Activated CD4-positive, alpha-beta T cell treated with anti-CD3 and anti-CD28 coated beads, Interleukin-2, amount 50 U/mL, for 48 hours (primary cell): ENCODE measurements around the gene STARD13.

ENCODE experiments used
- DNase-seq, 2 experiments: peaks; one replicate each; pipeline ENCODE4 v3.0.0-alpha.2; 2020

STARD13 gene

GRCh38 chr13:33308863-33309262 is 23.3 kb upstream of the STARD13 start:
- DNase-seq: no peak

GRCh38 chr13:33307843-33308242 is 22.3 kb upstream of the STARD13 start:
- no peak for DNase-seq

- DNase-seq: no peak
These were observed 18.5 kb upstream of the STARD13 start for GRCh38 chr13:33303855-33304597.

GRCh38 chr13:33299626-33300025 is 14.1 kb upstream of the STARD13 start:
- no peak for DNase-seq

GRCh38 chr13:33296793-33297425 is 11.4 kb upstream of the STARD13 start:
- DNase-seq: no peak

GRCh38 chr13:33292712-33293111 is 7.2 kb upstream of the STARD13 start:
- DNase-seq: no peak

GRCh38 chr13:33290421-33290965 is 4.9 kb upstream of the STARD13 start:
- no peak for DNase-seq

GRCh38 chr13:33289966-33290365 is 4.4 kb upstream of the STARD13 start:
- no peak for DNase-seq

- DNase-seq: no peak
These were observed 1.8 kb upstream of the STARD13 start for GRCh38 chr13:33287142-33287882.

- no peak for DNase-seq
These were observed 573 bp upstream of the STARD13 start for GRCh38 chr13:33286128-33286527.

GRCh38 chr13:33284916-33285315 is 639 bp downstream of the STARD13 start:
- DNase-seq: no peak

- DNase-seq: no peak
These were observed 1.5 kb downstream of the STARD13 start for GRCh38 chr13:33284031-33284430.

- no peak for DNase-seq
These were observed 2.2 kb downstream of the STARD13 start for GRCh38 chr13:33283195-33283911.

GRCh38 chr13:33281951-33282595 is 3.5 kb downstream of the STARD13 start:
- no peak for DNase-seq

- no peak for DNase-seq
These were observed 4.6 kb downstream of the STARD13 start for GRCh38 chr13:33280923-33281322.

GRCh38 chr13:33280279-33280905 is 5.2 kb downstream of the STARD13 start:
- no peak for DNase-seq

GRCh38 chr13:33279414-33280278 is 5.9 kb downstream of the STARD13 start:
- DNase-seq: no peak

- no peak for DNase-seq
These were observed 6.6 kb downstream of the STARD13 start for GRCh38 chr13:33278913-33279312.

GRCh38 chr13:33277946-33278345 is 7.6 kb downstream of the STARD13 start:
- DNase-seq: no peak

- DNase-seq: no peak
These were observed 8.4 kb downstream of the STARD13 start for GRCh38 chr13:33277037-33277740.
